GM18517 (cell line): Measurements from ENCODE around the gene CSNK1G2.

ENCODE experiments used
- ATAC-seq: cut with Tn5 transposase; IDR thresholded peaks from one replicate; pipeline ENCODE4 v1.9.1; 2021; ENCODE audit warnings: mild to moderate bottlenecking, moderate library complexity; ENCODE audit not compliant: unreplicated experiment

Gene CSNK1G2

GRCh38 chr19:2014731-2015607 is 74.0 kb downstream of the CSNK1G2 start:
- ATAC-seq: no peak

DNA sequence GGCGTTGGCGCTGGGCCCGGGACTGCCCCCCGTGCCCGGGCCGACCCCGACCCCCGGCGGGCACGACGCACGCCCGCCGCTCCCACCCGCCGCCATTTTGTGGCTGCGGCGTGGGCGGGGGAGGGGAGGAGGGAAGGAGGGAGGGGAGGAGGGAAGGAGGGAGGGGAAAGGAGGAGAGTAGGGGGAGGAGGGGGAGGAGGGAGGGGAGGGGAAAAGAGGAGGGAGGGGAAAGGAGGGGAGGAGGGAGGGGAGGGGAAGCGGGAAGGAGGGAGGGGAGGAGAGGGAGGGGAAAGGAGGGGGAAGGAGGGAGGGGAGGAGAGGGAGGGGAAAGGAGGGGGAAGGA is 74.6 kb downstream of the CSNK1G2 start, which contains the start of gene BTBD2:
BTBD2 (minus strand) TSS at position 107 of the 343 bp plus-strand sequence; CDS start at position 96, 11 bp downstream.
- ATAC-seq: no peak

- ATAC-seq: no peak
These were observed 75.3 kb downstream of the CSNK1G2 start for GRCh38 chr19:2016041-2016807.

DNA sequence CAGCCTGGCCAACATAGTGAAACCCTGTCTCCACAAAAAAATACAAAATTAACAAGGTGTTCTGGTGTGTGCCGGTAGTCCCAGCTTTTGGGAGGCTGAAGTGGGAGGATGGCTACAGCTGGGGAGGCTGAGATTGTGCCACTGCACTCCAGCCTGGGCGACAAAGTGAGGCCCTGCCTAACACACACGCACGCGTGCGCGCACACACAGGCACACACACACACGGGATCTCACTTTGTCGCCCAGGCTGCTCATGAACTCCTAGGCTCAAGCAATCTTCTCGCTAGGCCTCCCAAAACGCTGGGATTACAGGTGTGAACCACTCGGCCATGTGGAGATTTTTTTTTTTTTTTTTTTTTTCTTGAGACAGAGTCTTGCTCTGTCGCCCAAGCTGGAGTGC is 77.8 kb downstream of the CSNK1G2 start:
- no peak for ATAC-seq

- no peak for ATAC-seq
These were observed 80.6 kb downstream of the CSNK1G2 start for GRCh38 chr19:2021453-2022140.

- no peak for ATAC-seq
These were observed 81.3 kb downstream of the CSNK1G2 start for GRCh38 chr19:2022289-2022688.

GRCh38 chr19:2026770-2027169 is 85.8 kb downstream of the CSNK1G2 start:
- ATAC-seq: no peak

DNA sequence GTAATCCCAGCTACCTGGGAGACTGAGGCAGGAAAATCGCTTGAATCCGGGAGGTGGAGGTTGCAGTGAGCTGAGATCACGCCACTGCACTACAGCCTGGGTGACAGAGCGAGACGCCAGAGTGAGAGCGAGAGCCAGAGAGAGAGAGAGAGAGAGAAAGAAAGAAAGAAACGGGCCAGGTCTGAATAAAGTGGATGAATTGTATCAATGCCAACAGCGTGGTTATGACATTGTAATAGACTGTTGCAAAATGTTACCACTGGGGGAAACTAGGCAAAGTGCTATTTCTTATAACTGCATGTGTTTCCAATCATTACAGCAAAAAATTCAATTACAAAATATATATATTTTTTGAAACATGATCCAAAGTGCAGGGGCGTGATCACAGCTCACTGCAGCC is 86.4 kb downstream of the CSNK1G2 start:
- no peak for ATAC-seq
